Suprapubic skin (tissue), 4 donors: ENCODE results near the gene FYN. TPM values are rescaled to one million over a fixed set of nuclear protein-coding genes. Genes with fewer than 3 reads are reported as not detected.
"Not testable (repeated sequence)": the region's sequence is repeated elsewhere in the genome, so short reads cannot be mapped to it uniquely, and the experiment has no call there.

ENCODE experiments used
- DNase-seq, 2 donors: peaks; one replicate each; pipeline ENCODE4 v3.0.0-alpha.2; 2019; ENCODE audit warnings: low spot score in 2 of 2
- H3K27ac ChIP-seq: fragments of 200-600 bp; sonication (generic); one replicate; pipeline ENCODE4 v1.5.1; 2019
- H3K27me3 ChIP-seq: fragments of 200-600 bp; sonication (generic); one replicate; pipeline ENCODE4 v1.5.1; 2019
- H3K36me3 ChIP-seq: fragments of 200-600 bp; sonication (generic); one replicate; pipeline ENCODE4 v1.5.1; 2019
- H3K4me1 ChIP-seq: fragments of 200-600 bp; sonication (generic); one replicate; pipeline ENCODE4 v1.5.1; 2019
- H3K4me3 ChIP-seq: fragments of 200-600 bp; sonication (generic); one replicate; pipeline ENCODE4 v1.5.1; 2019; ENCODE audit warnings: mild to moderate bottlenecking
- H3K9me3 ChIP-seq: fragments of 200-600 bp; sonication (generic); one replicate; pipeline ENCODE4 v1.5.1; 2019
- EP300 ChIP-seq: sonication (generic); formaldehyde crosslinking; IDR thresholded peaks from one replicate; pipeline ENCODE4 v1.6.1; 2017; ENCODE audit warnings: antibody characterized with exemption
- POLR2A ChIP-seq, 2 donors: fragments of 450-650 bp; IDR thresholded peaks; one replicate each; pipeline ENCODE4 v1.6.1; 2017; ENCODE audit warnings: antibody characterized with exemption in 2 of 2, mild to moderate bottlenecking in 2 of 2, moderate library complexity in 2 of 2
- POLR2AphosphoS5 ChIP-seq, 3 donors: sonication (generic); formaldehyde crosslinking; IDR thresholded peaks; one replicate each; pipeline ENCODE4 v1.6.1; 2017; ENCODE audit warnings: antibody characterized with exemption in 3 of 3
- WGBS: methylation state at CpG from one replicate; pipeline ENCODE4 v1.1.5; 2018; 5-methylcytosine and 5-hydroxymethylcytosine counted together
- total RNA-seq, 4 donors: library from RNA; depleted of rRNA; stranded (reverse); fragments of >200 nt; gene quantifications; one replicate each; pipeline ENCODE4 v1.1.0, GENCODE V29; 2016
- TF ChIP-seq, protein P1 (sequence below), 2 donors: fragments of 200-600 bp in 1 of 2; fragments of 450-650 bp in 1 of 2; sonication (generic) in 1 of 2; IDR thresholded peaks; one replicate each; pipeline ENCODE4 v1.5.1; 2016 to 2019; ENCODE audit warnings: antibody characterized with exemption in 2 of 2, mild to moderate bottlenecking in 1 of 2, moderate library complexity in 1 of 2

FYN gene
- total RNA-seq, 4 donors from 2014 or later, result 36.6 to 89.6 (median 67.3) TPM

DNA sequence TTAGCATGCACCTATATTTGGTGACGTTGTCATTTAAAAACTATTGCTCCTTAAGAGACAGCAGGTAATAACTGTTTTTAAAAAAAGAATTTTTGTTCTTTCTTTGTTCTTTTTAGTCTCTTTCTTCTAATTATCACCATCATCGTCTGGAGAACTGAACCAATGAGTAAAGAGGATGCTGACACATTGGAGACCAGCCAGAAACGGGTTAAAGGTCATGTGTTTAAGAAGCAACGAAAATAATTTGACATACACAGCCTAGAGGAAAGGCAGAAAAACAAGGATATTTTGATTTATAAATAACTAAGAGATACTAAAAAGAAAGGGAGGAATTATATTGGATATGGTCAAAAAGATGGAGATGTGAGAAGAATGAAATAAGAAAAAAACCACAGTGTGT lies 19.2 kb upstream of the FYN start:
- H3K27me3 ChIP-seq, result no peaks in the 10 kb centered on the region
- no peaks in the 10 kb centered on the region for H3K9me3 ChIP-seq
- TF ChIP-seq POLR2A (IDR thresholded peaks at IDR 0.05) (no peak), EP300 (no peak), POLR2AphosphoS5 (IDR thresholded peaks at IDR 0.05) (no peak)
- TF ChIP-seq, protein P1, sequence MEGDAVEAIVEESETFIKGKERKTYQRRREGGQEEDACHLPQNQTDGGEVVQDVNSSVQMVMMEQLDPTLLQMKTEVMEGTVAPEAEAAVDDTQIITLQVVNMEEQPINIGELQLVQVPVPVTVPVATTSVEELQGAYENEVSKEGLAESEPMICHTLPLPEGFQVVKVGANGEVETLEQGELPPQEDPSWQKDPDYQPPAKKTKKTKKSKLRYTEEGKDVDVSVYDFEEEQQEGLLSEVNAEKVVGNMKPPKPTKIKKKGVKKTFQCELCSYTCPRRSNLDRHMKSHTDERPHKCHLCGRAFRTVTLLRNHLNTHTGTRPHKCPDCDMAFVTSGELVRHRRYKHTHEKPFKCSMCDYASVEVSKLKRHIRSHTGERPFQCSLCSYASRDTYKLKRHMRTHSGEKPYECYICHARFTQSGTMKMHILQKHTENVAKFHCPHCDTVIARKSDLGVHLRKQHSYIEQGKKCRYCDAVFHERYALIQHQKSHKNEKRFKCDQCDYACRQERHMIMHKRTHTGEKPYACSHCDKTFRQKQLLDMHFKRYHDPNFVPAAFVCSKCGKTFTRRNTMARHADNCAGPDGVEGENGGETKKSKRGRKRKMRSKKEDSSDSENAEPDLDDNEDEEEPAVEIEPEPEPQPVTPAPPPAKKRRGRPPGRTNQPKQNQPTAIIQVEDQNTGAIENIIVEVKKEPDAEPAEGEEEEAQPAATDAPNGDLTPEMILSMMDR (IDR thresholded peaks at IDR 0.05), result no peak
- H3K27ac ChIP-seq, result no peak overlapping the region
- no peak for DNase-seq
- H3K4me1 ChIP-seq, result peaks cover 4% of the 10 kb centered on the region
- WGBS, result 84% methylated on average over 4 of the region's 4 CpGs
- H3K36me3 ChIP-seq, result no peaks in the 10 kb centered on the region
- no peak overlapping the region for H3K4me3 ChIP-seq

DNA sequence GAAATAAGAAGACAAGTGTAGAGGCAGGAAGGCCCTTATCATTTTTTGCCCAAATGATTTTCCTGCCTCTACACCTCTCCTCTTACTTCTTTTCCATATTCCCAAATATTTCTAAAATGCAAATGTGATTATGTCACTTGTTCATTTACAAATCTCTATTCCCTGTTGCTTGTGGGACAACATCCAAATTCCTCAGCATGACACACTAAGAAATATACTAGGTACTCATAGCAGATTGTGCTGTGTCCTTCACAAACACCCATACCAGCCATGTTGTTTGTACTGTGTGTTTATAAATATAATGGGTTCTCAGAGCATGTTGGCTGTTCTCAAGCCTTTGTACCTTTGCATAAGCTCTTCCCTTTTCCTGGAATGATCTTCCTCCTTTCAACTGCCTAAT lies 17.7 kb upstream of the FYN start:
- no peak for DNase-seq
- no peaks in the 10 kb centered on the region for H3K36me3 ChIP-seq
- peaks cover 4% of the 10 kb centered on the region for H3K4me1 ChIP-seq
- H3K27me3 ChIP-seq, result no peaks in the 10 kb centered on the region
- no peak overlapping the region for H3K4me3 ChIP-seq
- no peak for TF ChIP-seq POLR2AphosphoS5 (IDR thresholded peaks at IDR 0.05)
- H3K27ac ChIP-seq, result no peak overlapping the region
- no peaks in the 10 kb centered on the region for H3K9me3 ChIP-seq

- 29% methylated on average over 10 of the region's 10 CpGs for WGBS
- no peak for DNase-seq
- Histone ChIP-seq H3K4me3 (peak overlapping the region; percentile 25), H3K36me3 (no peaks in the 10 kb centered on the region), H3K27me3 (no peaks in the 10 kb centered on the region), H3K27ac (no peak overlapping the region), H3K4me1 (peaks cover 4% of the 10 kb centered on the region), H3K9me3 (no peaks in the 10 kb centered on the region)
- TF ChIP-seq EP300 (no peak), POLR2AphosphoS5 (IDR thresholded peaks at IDR 0.05) (no peak), POLR2A (IDR thresholded peaks at IDR 0.05) (no peak)
- TF ChIP-seq, protein P1 (IDR thresholded peaks at IDR 0.05), result no peak
Observed at GRCh38 chr6:111888928-111889695, 15.9 kb upstream of the FYN start.

DNA sequence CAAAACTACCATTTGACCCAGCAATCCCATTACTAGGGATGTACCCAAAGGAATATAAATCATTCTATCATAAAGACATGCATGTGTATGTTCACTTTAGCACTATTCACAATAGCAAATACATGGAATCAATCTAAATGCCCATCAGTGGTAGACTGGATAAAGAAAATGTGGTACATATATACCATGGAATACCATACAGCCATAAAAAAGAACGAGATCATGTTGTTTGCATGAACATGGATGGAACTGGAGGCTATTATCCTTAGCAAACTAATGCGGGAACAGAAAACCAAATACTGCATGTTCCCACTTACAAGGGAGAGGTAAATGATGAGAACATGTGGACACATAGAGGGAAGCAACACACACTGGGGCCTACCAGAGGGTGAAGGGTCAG lies 13.5 kb upstream of the FYN start:
- not testable (repeated sequence) for H3K27me3 ChIP-seq, H3K36me3 ChIP-seq, H3K4me3 ChIP-seq, H3K9me3 ChIP-seq, DNase-seq, H3K27ac ChIP-seq, H3K4me1 ChIP-seq
- WGBS, result 96% methylated on average over 2 of the region's 2 CpGs

DNA sequence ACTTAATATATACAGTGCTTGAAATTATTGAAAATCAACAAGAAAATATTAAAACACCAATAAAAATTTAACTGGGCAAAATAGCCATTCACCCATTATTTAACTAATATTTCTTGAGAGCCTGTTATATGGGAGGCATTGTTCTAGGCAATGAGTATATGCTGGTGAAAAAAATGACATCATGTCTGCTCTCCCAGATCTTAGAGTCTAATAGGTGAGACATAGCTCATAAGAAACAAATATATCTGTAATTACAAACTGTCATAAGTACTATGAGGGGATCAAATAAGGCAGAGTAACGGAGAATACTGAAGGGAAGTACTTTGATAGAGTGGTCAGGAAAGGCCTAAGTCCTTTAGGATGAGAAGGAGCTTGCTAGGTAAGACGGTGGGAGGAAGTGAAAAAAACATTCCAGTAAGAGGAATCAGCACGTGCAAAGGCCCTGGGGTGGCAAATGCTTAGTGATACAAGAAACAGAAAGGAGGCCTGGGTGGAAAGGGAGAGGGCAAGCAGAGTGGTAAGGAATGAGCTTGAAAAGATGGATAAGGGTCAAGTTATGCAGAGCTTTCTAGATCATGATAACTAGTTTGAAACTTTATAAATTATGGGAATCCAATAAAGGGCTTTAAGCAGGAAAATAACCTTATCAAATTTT lies 12.2 kb upstream of the FYN start:
- WGBS, result 97% methylated on average over 3 of the region's 3 CpGs
- Histone ChIP-seq H3K4me1 (peaks cover 4% of the 10 kb centered on the region), H3K4me3 (no peak overlapping the region), H3K27ac (no peak overlapping the region), H3K9me3 (no peaks in the 10 kb centered on the region), H3K36me3 (no peaks in the 10 kb centered on the region), H3K27me3 (no peaks in the 10 kb centered on the region)
- DNase-seq, result no peak
- no peak for TF ChIP-seq POLR2AphosphoS5 (IDR thresholded peaks at IDR 0.05)
- TF ChIP-seq, protein P1 (IDR thresholded peaks at IDR 0.05), result no peak
- TF ChIP-seq EP300, result no peak
- TF ChIP-seq POLR2A (IDR thresholded peaks at IDR 0.05), result no peak

- H3K27ac ChIP-seq, result no peak overlapping the region
- H3K36me3 ChIP-seq, result no peaks in the 10 kb centered on the region
- 96% methylated on average over 2 of the region's 2 CpGs for WGBS
- no peak for TF ChIP-seq EP300
- TF ChIP-seq POLR2A (IDR thresholded peaks at IDR 0.05), result no peak
- no peak for TF ChIP-seq POLR2AphosphoS5 (IDR thresholded peaks at IDR 0.05)
- TF ChIP-seq, protein P1 (IDR thresholded peaks at IDR 0.05), result no peak
- peaks cover 3% of the 10 kb centered on the region for H3K4me1 ChIP-seq
- H3K27me3 ChIP-seq, result no peaks in the 10 kb centered on the region
- H3K9me3 ChIP-seq, result no peaks in the 10 kb centered on the region
- DNase-seq, result no peak
- no peak overlapping the region for H3K4me3 ChIP-seq
Observed at GRCh38 chr6:111884068-111884467, 10.8 kb upstream of the FYN start.
